Inflammatory macrophage treated with lipopolysaccharide for 1 hour (primary cell): Measurements from ENCODE around the gene GPX4.

Experiments used
- DNase-seq, 2 donors: peaks; one replicate each; pipeline ENCODE4 v3.0.0-alpha.2; 2020 to 2022

Gene GPX4

GRCh38 chr19:1151917-1152587 lies 48.3 kb downstream of the GPX4 start:
- DNase-seq: no peak

DNA sequence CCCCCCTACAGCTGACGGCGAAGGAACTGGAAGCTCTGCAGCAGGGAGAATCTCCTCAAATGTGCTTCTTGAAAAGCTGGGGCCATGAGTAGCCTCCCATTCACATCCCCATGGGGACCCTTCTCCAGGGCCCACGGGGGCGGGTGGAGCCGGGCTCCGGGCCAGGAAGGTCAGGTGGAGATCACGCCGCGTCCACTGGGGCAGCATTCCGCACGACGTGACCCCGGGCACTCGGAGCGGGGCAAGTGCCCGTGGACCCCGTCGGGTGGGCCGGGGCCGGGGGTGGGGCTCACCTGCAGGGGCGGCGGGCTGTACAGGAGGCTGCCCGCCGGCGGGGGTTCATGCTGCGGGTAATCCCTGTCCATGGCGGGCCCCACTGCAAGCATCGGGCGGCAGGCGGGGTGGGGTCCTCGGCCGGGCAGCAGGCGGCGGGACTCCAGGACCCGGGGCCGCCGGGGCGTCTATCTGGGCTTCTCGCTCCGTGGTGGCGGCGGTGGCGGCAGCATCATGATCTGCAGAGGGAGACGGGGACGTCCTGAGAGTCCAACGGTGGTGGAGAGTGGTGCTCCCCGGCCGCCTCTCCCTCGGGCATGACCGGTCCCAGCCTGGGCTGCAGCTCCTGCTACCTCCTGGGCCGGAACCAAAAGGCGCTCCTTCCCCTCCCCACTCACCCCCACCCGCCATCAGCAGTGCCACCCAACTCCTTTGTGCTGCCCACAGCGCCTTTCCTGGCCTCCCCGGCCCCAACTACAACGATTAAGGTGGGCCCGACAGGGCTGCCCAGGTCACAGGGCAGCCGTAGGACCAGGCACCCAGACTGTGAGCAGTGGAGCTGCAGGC lies 50.3 kb downstream of the GPX4 start:
- no peak for DNase-seq

DNA sequence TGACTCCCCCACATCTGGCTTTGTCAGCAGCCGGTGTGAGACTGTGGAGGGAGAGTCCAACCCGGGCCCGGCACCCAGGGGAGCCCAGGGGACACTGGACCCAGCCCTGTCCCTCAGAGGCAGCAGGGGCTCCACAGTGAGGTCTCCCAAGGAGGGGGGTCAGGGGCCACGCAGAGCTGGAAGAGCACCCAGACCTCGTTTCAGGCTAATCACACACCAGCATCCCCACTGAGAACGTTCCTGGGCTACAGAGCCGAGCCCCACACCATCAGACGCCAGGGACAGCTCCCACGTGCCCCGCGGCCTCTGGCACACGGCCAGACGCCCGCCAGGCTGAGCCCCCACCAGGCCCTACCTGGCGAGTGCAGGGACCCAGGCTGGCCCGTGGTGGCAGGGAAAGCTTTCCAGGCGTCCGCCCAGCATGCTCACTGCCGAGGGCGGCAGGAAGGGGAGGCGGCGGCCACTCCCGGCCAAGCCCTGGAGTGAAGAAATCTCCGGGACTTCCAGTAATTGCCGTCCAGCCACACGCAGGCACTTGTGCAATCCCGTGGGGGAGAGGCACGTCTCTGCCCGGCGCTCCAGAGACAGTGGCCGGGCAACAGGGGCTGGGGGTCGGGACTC lies 51.0 kb downstream of the GPX4 start:
- peak; percentile 91 to 93 for DNase-seq

DNA sequence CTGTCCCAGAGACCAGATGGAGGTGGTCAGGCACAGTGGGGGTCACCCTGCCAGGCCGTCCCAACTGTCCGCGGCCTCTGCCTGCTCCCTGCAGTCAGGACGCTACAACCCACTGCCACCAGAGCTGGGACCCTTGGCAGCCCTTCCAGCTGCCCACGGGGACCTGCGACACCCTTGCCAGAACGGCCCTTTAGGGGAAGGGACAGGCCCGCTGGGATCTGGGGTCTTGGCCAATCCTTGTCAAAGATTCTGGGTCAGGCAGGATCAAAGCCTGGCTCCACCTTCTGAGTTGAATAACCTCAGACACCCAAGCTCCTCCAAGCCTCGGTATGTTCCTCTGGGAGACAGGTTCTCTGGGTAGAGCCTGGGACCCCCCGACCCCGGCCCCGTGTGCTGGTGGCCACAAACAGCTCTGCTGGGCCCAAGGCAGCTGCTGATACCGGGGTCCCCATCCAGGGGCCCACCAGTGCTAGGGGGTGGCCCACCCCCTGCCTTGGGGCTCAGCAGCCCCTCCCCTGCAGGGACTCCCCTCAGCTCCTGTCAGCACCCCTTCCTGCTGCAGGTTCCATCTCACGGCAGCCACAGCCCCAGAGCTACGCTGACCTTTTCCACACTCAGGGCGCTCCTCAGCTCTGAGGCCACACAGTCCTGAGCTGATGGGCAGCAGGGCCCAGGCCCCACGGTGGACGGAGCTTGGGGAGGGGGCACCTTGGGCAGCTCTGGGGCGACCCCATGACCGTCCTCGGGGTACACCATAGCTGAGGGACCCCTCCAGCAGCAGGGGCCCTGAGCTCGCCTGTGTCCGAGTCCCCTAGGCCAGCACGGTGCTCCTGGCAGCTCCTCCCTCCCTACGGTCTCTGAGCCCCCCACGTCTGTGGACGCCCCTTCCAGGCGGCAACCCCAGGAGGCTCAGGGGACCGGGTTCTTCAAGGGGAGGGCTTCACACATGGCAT lies 51.8 kb downstream of the GPX4 start:
- peak in 1 of 2 donors; percentile 45 for DNase-seq
